Tibial nerve (tissue), 4 donors: ENCODE data around the gene ACTL6B. TPM values are rescaled to one million over a fixed set of nuclear protein-coding genes. Genes with fewer than 3 reads are reported as not detected.
"Not testable (repeated sequence)": the region's sequence is repeated elsewhere in the genome, so short reads cannot be mapped to it uniquely, and the experiment has no call there.

Source experiments
- DNase-seq, 2 donors: peaks; one replicate each; pipeline ENCODE4 v3.0.0-alpha.2; 2019; ENCODE audit warnings: low spot score in 2 of 2
- H3K27ac ChIP-seq, 4 donors: fragments of 200-600 bp; sonication (generic) in 3 of 4; one replicate each; pipeline ENCODE4 v1.5.1; 2017 to 2019; ENCODE audit warnings: mild to moderate bottlenecking in 1 of 4
- H3K27me3 ChIP-seq, 2 donors: fragments of 200-600 bp; sonication (generic) in 1 of 2; one replicate each; pipeline versions ENCODE4 v1.5.1 to v1.6.0; 2017 to 2019
- H3K36me3 ChIP-seq, 3 donors: fragments of 200-600 bp; sonication (generic); one replicate each; pipeline ENCODE4 v1.5.1; 2018 to 2019
- H3K4me1 ChIP-seq, 4 donors: fragments of 200-600 bp; sonication (generic) in 3 of 4; one replicate each; pipeline ENCODE4 v1.5.1; 2017 to 2019
- H3K4me3 ChIP-seq, 4 donors: fragments of 200-600 bp; sonication (generic) in 3 of 4; one replicate each; pipeline ENCODE4 v1.5.1; 2017 to 2019; ENCODE audit warnings: mild to moderate bottlenecking in 1 of 4, moderate library complexity in 1 of 4
- H3K9me3 ChIP-seq, 4 donors: fragments of 200-600 bp; sonication (generic) in 3 of 4; one replicate each; pipeline ENCODE4 v1.5.1; 2017 to 2019
- EP300 ChIP-seq, 2 donors: sonication (generic); formaldehyde crosslinking; IDR thresholded peaks; one replicate each; pipeline ENCODE4 v1.6.1; 2017; ENCODE audit warnings: antibody characterized with exemption in 2 of 2, mild to moderate bottlenecking in 1 of 2
- POLR2A ChIP-seq, 2 donors: fragments of 450-650 bp; IDR thresholded peaks; one replicate each; pipeline ENCODE4 v1.6.1; 2017; ENCODE audit warnings: antibody characterized with exemption in 2 of 2, mild to moderate bottlenecking in 2 of 2, moderate library complexity in 2 of 2
- WGBS, 2 donors: methylation state at CpG; one replicate each; pipeline ENCODE4 v1.1.5; 2018; 5-methylcytosine and 5-hydroxymethylcytosine counted together
- total RNA-seq, 4 donors: library from RNA; depleted of rRNA; stranded (reverse); fragments of >200 nt; gene quantifications; one replicate each; pipeline ENCODE4 v1.1.0, GENCODE V29; 2016
- TF ChIP-seq, protein P1 (sequence below), 5 experiments: fragments of 200-600 bp in 3 of 5; fragments of 450-650 bp in 2 of 5; sonication (generic) in 3 of 5; IDR thresholded peaks; one replicate each; pipeline ENCODE4 v1.5.1; 2016 to 2019; ENCODE audit warnings: antibody characterized with exemption in 5 of 5, mild to moderate bottlenecking in 3 of 5, moderate library complexity in 2 of 5

The ACTL6B gene
- total RNA-seq, result not detected

DNA sequence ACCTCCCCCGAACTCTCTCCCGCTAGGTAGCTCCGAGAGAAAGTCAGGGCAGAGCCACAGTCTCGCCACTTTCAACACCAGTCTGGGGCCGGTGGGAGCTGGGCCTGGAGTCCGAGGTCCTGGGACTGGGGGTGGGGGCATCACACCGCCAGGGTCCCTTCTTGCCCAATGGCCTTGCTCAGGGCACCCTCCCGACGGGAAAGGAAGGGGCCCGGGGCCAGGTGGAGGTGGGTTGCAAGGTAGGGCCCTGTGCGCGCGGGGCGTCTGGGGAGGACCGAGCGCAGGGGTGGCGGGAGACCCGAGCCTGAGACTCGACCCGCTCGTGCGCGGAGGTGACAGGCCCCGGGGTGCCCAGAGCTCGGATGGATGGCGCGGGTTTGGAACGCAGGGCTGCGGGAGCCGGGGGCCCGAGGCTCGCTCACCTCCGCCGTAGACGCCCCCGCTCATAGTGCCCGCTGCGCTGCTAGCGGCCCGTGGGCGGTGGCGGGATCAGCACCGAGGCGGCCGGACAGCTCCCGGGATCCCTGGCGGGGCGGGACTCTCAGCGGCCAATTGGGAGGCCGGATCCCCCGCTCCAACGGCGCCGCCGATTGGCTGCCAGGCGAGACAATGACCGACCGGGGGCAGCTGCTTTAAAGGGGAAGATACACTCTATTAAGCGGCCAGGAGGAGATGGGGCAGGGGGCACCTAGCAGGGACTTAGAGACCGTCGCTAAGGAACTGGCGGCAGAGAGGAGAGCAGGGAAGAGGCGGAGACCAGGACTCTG, at the start of gene ACTL6B:
Gene ACTL6B (minus strand): TSS at position 541 of the 767 bp plus-strand sequence. CDS start 94 bp downstream, at position 447.
- Histone ChIP-seq H3K36me3 (no peaks in the 10 kb centered on the region), H3K4me1 (peaks cover 0 to 6% (median 0%) of the 10 kb centered on the region in 4 donors), H3K9me3 (no peaks in the 10 kb centered on the region), H3K27ac (no peak within 1 kb of the TSS), H3K27me3 (peaks cover 0 to 72% of the 10 kb centered on the region in 2 donors), H3K4me3 (no peak within 1 kb of the TSS)
- WGBS, 2 donors, result 8% methylated on average over 54 to 58 of the region's 63 CpGs
- no peak for TF ChIP-seq POLR2A (IDR thresholded peaks at IDR 0.05)
- no peak for TF ChIP-seq EP300 (IDR thresholded peaks at IDR 0.05)
- TF ChIP-seq, protein P1, sequence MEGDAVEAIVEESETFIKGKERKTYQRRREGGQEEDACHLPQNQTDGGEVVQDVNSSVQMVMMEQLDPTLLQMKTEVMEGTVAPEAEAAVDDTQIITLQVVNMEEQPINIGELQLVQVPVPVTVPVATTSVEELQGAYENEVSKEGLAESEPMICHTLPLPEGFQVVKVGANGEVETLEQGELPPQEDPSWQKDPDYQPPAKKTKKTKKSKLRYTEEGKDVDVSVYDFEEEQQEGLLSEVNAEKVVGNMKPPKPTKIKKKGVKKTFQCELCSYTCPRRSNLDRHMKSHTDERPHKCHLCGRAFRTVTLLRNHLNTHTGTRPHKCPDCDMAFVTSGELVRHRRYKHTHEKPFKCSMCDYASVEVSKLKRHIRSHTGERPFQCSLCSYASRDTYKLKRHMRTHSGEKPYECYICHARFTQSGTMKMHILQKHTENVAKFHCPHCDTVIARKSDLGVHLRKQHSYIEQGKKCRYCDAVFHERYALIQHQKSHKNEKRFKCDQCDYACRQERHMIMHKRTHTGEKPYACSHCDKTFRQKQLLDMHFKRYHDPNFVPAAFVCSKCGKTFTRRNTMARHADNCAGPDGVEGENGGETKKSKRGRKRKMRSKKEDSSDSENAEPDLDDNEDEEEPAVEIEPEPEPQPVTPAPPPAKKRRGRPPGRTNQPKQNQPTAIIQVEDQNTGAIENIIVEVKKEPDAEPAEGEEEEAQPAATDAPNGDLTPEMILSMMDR (IDR thresholded peaks at IDR 0.05), result no peak
- no peak for DNase-seq

DNA sequence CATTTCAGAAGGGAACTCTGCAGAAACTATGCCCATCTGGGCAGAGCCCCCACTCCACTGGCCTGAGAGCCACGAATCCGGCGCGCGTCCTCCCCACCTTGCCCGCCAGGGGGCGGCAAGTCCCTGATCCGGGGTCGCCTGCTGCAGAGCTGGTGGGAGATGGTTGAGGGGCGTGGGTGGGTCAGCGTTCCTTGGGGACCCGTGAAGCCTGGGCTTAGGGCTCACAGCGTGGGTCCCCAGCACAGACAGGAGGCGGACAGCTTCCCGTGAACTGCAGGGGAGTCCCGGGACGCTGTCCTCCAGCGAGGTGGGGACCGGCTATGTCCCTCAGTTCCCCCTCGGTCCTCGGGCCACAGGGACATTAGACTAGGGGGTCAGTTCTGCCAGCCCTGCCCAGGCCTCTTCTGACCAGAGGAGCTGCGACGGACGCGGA, 49.1 kb upstream of the ACTL6B start:
- H3K27ac ChIP-seq, result peak overlapping the region; percentile 81 to 99 (median 96)
- WGBS, 2 donors, result 0% methylated on average over 12 to 19 of the region's 25 CpGs

DNA sequence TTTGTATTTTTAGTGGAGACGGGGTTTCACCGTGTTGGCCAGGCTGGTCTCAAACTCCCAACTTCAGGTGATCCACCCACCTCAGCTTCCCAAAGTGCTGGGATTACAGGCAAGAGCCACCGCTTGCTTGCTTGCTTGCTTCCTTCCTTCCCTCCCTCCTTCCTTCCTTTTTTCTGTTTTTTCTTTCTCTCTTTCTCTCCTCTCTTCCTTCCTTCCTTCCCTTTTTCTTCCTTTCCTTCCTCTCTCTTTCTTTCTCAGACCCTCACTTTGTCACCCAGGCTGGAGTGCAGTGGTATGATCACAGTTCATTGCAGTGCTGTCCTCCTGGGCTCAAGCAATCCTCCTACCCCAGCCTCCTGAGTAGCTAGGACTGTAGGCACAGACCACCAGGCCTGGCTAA, 44.8 kb upstream of the ACTL6B start:
- H3K4me1 ChIP-seq, H3K9me3 ChIP-seq, H3K36me3 ChIP-seq, H3K27ac ChIP-seq, H3K4me3 ChIP-seq, DNase-seq, H3K27me3 ChIP-seq: not testable (repeated sequence)
- 68 to 84% methylated on average over 3 of the region's 3 CpGs for WGBS, 2 donors

More for the DNA sequence above, 49.1 kb upstream of the ACTL6B start:
- Histone ChIP-seq H3K4me3 (peak overlapping the region; percentile 66 to 88 (median 72)), H3K36me3 (peaks cover 0 to 17% (median 0%) of the 10 kb centered on the region in 3 donors), H3K27me3 (no peaks in the 10 kb centered on the region), H3K4me1 (peaks cover 0 to 21% (median 10%) of the 10 kb centered on the region in 4 donors), H3K9me3 (no peaks in the 10 kb centered on the region)
- DNase-seq, result peak; percentile 62 to 72
- no peak for TF ChIP-seq EP300 (IDR thresholded peaks at IDR 0.05)
- TF ChIP-seq, protein P1 (IDR thresholded peaks at IDR 0.05), result peak; percentile 89 to 96 (median 94)

DNA sequence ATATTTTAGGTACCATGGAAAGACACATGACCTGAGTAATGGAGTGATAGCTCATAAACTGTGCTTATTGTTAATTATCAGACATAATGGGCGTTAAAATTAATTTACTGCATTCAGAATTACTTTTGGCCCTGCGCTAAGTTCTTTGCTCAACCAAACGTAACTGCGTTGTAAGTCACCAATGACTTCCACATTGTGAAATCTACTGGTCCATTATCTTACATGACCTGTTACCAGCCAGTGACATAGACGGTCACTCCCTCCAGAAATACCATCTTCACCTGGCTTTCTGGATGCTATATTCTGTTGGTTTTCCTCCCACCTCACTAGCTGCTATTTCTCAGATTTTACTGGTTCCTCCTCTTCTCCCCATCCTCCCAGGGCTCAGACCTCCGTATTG, 42.8 kb upstream of the ACTL6B start:
- 78 to 82% methylated on average over 5 to 6 of the region's 6 CpGs for WGBS, 2 donors
- no peak overlapping the region for H3K27ac ChIP-seq
- no peaks in the 10 kb centered on the region for H3K27me3 ChIP-seq
- peaks cover 0 to 9% (median 0%) of the 10 kb centered on the region in 4 donors for H3K4me1 ChIP-seq
- no peaks in the 10 kb centered on the region for H3K36me3 ChIP-seq
- no peaks in the 10 kb centered on the region for H3K9me3 ChIP-seq
- TF ChIP-seq EP300 (IDR thresholded peaks at IDR 0.05) (no peak), POLR2A (IDR thresholded peaks at IDR 0.05) (no peak)
- TF ChIP-seq, protein P1 (IDR thresholded peaks at IDR 0.05), result no peak
- no peak for DNase-seq
- H3K4me3 ChIP-seq, result no peak overlapping the region

DNA sequence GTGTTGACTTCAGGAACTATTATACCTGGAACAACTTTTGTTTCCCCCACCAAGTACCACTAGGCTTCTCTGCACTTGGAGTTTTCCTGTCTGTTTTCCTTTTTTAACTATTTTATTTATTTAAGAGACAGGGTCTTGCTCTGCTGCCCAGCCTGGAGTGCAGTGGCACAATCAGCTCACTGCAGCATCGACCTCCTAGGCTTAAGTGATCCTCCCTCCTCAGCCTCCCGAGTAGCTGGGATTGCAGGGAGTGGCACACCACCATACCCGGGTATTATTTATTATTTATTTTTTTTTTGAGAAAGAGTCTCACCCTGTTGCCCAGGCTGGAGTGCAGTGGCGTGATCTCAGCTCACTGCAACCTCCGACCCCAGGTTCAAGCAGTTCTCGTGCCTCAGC, 39.9 kb upstream of the ACTL6B start:
- TF ChIP-seq EP300 (IDR thresholded peaks at IDR 0.05), result no peak
- no peak for TF ChIP-seq POLR2A (IDR thresholded peaks at IDR 0.05)
- TF ChIP-seq, protein P1 (IDR thresholded peaks at IDR 0.05), result no peak
- Histone ChIP-seq H3K27ac (no peak overlapping the region), H3K36me3 (no peaks in the 10 kb centered on the region), H3K27me3 (no peaks in the 10 kb centered on the region), H3K4me3 (no peak overlapping the region), H3K4me1 (peaks cover 0 to 30% (median 22%) of the 10 kb centered on the region in 4 donors), H3K9me3 (no peaks in the 10 kb centered on the region)
- WGBS, 2 donors, result 83 to 84% methylated on average over 6 of the region's 6 CpGs
- DNase-seq, result no peak
